Astrocyte of the cerebellum (primary cell): ENCODE results near the gene PEMT.
A peak's percentile ranks its signal among the peaks of the same experiment; 100 is the strongest.
"Not testable (repeated sequence)": the region's sequence is repeated elsewhere in the genome, so short reads cannot be mapped to it uniquely, and the experiment has no call there.

ENCODE experiments used
- DNase-seq: peaks from one replicate; pipeline ENCODE4 v3.0.0-alpha.2; 2011; ENCODE audit warnings: low read depth
- H3K4me3 ChIP-seq: 2 replicates; pipeline ENCODE4 v1.5.1; 2011; ENCODE audit warnings: mild to moderate bottlenecking, low read depth, low read length, moderate library complexity
- CTCF ChIP-seq: IDR thresholded peaks from 2 replicates; pipeline ENCODE4 v1.5.1; 2012; ENCODE audit warnings: low read length, low read depth, moderate library complexity, mild to moderate bottlenecking; ENCODE audit errors: missing control alignments
- in situ Hi-C: cut with HindIII; loops from 2 replicates; pipeline ENCODE4 v1.10.0; 2017; ENCODE audit warnings: low sequenced_read_pairs

The PEMT gene

GRCh38 chr17:17591355-17592298 lies at the start of gene PEMT:
PEMT (minus strand) TSS chr17:17591708; CDS start chr17:17591626, 82 bp downstream.
- in situ Hi-C loops = loop anchor here (25.0 kb wide), 1 partner anchor 229 kb away; no protein-coding TSS in a partner anchor

GRCh38 chr17:17639661-17640270 lies 48.3 kb upstream of the PEMT start:
- in situ Hi-C loops, H3K4me3 ChIP-seq, DNase-seq: not testable (repeated sequence)

More at GRCh38 chr17:17591355-17592298, at the start of gene PEMT:
- peak within 1 kb of the TSS; percentile 81 for H3K4me3 ChIP-seq
- DNase-seq = peak; percentile 98
- TF ChIP-seq CTCF = no peak

GRCh38 chr17:17638467-17638866 lies 47.0 kb upstream of the PEMT start:
- no peak for DNase-seq
- TF ChIP-seq CTCF = no peak
- in situ Hi-C loops = no loop called here
- no peak overlapping the region for H3K4me3 ChIP-seq

DNA sequence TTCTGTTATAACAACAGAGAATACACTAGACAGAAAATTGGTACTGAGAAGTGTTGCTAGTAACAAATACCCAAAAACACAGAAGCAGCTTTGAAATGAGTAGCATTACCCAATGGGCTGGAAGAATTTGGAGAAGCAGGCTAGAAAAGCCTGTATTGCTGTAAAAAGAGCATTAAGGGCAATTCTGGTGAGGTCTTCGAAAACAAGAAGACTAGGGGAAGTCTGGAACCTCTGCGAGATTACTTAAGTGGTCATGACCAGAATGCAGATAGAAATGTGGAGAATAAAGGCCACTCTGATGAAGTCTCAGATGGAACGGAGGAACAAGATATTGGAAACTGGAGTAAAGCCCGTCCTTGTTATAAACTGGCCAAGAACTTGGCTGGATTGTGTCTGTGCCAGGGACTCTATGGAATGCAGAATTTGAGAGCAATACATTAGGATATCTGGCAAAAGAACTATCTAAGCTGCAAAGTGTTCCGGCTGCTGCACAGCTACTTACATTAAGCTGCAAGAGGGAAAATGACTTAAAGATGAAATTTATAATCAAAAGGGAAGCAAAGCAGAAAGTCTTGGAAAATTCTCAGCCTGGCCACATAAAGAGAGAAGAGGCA lies 44.9 kb upstream of the PEMT start:
- no peak for TF ChIP-seq CTCF
- in situ Hi-C loops = no loop called here
- no peak overlapping the region for H3K4me3 ChIP-seq
- no peak for DNase-seq

GRCh38 chr17:17635537-17636271 lies 44.2 kb upstream of the PEMT start:
- DNase-seq, H3K4me3 ChIP-seq, in situ Hi-C loops: not testable (repeated sequence)

GRCh38 chr17:17635126-17635525 lies 43.6 kb upstream of the PEMT start:
- no peak for TF ChIP-seq CTCF

GRCh38 chr17:17633310-17633709 lies 41.8 kb upstream of the PEMT start:
- H3K4me3 ChIP-seq = no peak overlapping the region
- TF ChIP-seq CTCF = no peak
- DNase-seq = no peak
- in situ Hi-C loops = no loop called here

More at GRCh38 chr17:17635126-17635525, 43.6 kb upstream of the PEMT start:
- in situ Hi-C loops = no loop called here
- no peak for DNase-seq
- H3K4me3 ChIP-seq = no peak overlapping the region

GRCh38 chr17:17632690-17633089 lies 41.2 kb upstream of the PEMT start:
- in situ Hi-C loops, DNase-seq, H3K4me3 ChIP-seq: not testable (repeated sequence)
